ENCODE measurements around the gene ITIH3.

The ITIH3 gene

DNA sequence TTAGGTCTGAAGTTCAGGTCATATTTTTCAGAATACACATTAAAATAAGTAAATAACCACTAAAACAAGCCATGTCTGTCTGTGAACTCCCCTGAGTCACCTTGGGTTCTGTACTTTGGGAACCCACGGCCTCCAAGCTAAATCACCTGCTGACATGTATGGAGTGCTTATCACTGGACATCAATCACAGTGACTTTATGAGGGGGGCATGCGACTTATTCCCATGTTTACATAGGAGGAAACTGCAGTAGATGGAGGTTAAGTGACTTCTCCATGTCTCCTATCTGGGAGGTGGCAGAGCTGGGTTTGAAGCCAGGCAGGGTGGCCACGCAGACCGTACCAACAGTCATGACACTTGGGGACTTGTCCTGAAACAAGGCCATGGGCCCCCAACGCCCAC lies 27.8 kb downstream of the ITIH3 start:
- no peak for DNase-seq (ENCODE audit: extremely low read depth in 1 of 2, low read depth in 1 of 2)

DNA sequence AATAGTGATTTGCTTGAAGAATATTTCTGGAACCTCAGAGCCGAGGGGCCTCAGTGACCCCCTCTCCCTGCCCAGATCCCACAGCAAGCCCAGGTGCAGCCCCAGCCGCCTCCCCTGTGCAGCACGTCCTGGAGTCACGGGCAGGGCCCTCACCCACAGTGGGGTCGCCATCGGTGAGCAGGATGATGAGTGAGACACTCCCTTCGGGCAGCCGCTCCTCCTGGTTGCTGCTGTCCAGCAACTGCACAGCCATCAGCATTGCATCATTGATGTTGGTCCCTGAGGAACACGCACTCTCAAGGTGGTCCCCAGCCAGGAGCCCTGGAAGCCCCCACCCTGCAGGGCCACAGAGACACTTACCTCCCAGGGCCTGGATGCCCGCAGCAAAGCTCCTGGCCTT lies 29.4 kb downstream of the ITIH3 start:
- DNase-seq (ENCODE audit: extremely low read depth in 1 of 2, low read depth in 1 of 2), result no peak

DNA sequence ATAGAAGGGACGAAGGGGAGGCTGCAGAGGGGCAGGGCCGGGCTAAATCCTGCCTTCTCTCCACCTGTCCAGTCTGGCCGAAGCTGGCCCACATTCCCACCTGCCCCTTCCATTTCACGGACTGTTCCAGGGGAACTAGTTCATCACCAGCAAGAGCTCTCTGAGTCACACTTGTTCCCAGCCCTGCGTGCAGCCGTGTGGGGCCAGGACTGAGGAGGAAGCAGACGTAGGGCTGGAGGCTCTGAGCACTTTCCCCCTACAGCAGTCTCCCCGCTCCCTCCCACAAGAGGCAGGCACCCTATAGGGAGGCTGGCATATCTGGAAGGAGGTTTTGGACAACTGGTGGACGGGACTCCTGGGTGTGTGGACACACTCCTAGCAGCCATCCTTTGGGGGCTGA lies 32.8 kb downstream of the ITIH3 start:
- no peak for DNase-seq (ENCODE audit: extremely low read depth in 1 of 2, low read depth in 1 of 2)

DNA sequence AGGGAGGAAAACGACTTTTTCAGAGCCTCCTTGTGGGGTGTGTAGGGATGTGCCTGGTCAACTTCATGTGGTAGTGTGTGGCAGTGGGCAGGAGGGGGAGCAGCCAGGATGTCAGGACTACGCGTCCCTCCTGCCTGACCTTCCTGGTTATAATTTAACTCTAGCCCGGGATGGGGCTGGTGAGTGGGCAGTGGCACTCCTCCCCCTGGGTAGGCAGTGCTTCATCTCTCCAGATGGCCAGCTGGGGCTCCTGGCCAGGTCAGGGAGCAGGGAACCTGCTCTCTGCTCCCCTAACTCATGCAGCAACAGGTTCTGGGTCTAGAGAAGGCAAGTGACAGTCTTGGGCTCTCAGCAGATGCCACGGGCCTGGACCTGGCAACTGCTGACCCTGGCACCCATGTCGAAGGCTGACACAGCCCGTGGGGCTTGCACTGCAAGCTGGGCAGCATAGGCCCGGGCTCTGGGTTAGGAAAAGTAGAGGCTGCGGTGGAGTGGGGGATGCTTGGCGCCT lies 33.3 kb downstream of the ITIH3 start:
- DNase-seq (ENCODE audit: extremely low read depth in 1 of 2, low read depth in 1 of 2), result no peak

DNA sequence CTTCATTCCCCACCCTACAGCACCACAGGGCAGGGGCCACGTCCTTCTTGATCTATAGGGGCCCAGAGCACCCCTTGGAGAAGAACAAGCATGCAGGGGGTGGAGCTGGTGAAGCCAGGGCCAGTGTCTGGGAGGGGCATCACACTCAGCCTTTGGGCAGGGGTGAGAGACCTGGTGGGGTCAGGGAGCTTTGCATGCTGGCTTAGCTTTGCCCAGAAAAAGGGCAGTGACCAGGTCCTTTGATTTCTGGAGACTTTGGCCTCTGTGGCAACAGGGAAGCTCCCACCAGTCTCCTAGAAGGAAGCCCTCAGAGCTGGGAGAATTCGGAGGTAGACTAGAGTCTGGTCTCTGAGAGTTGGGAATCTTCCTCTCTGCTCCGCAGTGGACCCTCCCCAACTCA lies 34.9 kb downstream of the ITIH3 start:
- DNase-seq (ENCODE audit: extremely low read depth in 1 of 2, low read depth in 1 of 2), result no peak

DNA sequence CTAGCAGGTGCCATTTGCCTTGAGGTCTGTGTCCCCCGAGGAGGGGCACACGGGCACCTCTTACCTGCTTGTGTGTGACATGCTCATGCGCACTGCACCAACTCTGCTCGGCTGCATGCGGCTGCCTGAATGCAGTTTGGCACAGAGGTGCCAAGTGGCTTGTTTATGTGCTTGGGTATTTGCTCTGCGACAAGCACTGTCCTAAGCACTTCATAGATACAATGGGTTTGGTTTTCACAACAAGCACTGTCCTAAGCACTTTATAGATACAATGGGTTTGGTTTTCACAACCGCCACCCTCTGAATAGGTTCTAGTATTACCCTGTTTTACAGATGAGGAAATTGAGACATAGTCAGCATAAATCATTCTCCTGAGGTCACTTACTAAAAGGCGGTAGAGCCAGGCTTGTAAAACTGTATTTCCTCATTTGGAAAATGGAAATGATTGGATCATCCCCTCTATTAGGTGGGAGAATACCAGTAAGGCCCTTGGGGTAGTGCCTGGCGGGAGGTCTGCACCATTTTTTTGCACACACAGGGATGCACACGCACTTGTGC lies 35.4 kb downstream of the ITIH3 start:
- no peak for DNase-seq (ENCODE audit: extremely low read depth in 1 of 2, low read depth in 1 of 2)

DNA sequence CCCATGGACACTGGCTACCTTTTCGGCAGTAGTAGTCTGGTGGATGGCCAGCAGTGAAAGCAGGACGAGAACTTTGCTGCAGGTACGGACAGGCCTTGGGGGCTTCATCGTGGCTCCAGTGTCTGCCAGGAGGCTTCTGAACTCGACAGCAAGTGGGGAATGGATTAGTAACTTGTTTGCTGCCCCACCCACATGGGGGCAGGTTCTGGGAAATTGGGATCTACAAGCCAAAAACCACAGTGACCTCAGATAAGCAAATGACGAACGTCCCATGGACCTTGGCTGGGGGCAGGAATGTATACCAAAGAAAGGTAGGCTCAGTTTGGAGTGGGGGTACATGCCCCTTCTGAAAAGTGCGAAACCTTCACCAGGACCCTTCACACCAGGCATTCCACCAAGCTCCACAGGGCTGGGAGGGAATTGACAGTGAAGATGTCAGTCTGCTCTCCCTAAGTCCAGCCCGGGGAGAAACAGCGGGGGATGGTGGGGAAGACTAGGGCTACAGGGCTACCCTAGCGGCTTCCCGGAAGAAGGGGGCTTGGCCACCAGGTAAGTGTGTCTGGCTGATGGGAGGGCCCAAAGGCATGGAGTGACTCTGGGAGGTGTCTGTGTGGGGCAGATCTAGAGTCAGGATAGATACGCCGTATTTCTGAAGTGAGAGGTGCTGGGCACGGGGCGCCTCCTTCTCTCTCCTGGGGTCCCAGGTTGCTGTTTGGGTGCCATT lies 36.1 kb downstream of the ITIH3 start, which contains the start of gene ITIH4:
ITIH4 (minus strand) TSS at position 138 of the 724 bp plus-strand sequence; CDS start at position 108, 30 bp downstream.
- DNase-seq (ENCODE audit: extremely low read depth in 1 of 2, low read depth in 1 of 2), result no peak

DNA sequence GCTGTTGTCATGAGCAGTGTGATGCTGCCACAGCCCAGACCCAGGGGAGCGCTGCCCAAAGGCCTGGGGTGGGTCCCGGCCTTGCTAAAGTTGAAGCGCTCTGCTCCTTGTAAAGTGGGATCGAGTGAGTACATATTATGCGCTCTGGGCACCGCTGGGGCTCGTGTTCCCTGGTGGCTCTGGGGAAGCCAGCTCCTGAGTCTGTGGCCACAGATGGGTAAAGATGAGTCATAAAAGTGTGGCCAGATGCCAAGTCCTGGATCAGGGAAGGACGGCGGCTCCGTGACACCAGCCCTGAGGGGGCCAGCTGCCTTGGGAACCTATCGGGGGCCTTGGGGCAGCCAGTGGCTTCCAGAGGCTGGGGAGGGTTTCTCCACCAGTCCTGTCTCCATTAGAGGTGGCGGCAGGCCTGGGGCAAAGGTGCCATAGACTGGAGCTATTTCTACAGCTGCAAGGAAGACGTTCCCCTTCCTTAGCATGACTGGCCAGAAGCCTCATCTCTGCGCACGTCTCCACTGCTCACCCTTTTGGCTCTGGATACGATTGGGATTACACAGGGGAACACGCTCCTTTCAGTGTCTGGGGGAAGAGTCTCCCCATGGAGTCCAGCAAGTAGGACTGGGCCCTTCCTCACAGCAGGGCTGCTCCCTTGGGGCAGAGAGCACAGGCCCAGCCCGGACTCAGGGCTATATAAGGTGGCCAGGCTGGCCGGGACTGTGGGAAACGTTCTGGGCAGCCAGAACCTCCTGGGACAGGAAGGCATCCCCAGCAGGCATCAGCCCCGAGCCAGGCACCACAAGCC lies 37.1 kb downstream of the ITIH3 start:
- no peak for DNase-seq (ENCODE audit: extremely low read depth in 1 of 2, low read depth in 1 of 2)

DNA sequence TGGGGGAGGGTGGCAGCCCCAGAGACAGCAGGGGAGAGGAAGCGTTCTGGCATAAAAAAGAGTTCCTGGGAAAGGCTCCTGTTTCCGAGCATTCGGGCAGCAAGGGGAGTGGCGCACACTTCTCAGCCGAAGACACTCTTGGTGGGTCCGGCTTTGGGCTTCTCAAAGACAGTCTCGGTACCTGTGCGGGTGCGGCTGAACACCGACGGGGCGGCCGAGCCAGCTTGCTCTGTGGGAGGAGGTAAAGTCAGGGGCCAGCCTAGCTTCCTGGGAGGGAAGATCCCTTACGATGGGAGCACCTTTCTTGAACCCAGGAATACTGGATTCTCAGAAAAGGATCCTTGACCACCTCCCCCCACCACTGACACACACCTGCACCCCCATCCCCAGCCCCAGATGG lies 38.6 kb downstream of the ITIH3 start:
- no peak for DNase-seq (ENCODE audit: extremely low read depth in 1 of 2, low read depth in 1 of 2)

DNA sequence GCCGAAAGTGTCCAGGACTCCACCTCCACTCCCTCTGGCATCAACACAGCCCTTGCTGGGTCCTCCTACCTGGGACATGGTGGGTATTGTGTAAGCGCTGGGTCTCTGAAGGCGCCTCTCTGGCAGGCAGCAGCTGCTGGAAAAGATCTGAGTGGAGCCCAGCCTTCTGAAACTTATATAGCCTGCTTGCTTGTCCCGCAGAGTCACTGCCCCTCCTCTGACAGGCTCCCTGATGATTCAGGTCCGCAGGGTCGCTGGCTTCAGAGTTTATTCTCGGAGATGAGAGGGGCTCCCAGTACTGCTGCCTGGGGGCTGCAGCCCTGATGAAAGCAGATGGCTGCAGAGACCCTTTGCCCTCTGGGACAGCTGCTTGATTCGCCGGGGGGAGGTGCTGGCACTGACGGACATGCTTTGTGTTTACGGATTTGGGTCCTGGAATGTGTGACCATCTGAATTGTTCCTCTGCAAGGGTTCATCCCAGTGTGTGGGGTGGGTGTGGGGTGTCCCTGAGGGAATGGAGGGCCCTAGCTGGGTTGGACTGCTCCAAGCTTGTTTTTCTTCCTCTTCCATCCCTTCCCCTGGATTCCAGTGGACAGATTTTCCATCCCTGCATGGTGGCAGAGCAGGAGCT lies 40.4 kb downstream of the ITIH3 start, which contains the start of gene MUSTN1:
MUSTN1 (minus strand) TSS at position 149 of the 631 bp plus-strand sequence; CDS start at position 78, 71 bp downstream.
- no peak for DNase-seq (ENCODE audit: extremely low read depth in 1 of 2, low read depth in 1 of 2)

DNA sequence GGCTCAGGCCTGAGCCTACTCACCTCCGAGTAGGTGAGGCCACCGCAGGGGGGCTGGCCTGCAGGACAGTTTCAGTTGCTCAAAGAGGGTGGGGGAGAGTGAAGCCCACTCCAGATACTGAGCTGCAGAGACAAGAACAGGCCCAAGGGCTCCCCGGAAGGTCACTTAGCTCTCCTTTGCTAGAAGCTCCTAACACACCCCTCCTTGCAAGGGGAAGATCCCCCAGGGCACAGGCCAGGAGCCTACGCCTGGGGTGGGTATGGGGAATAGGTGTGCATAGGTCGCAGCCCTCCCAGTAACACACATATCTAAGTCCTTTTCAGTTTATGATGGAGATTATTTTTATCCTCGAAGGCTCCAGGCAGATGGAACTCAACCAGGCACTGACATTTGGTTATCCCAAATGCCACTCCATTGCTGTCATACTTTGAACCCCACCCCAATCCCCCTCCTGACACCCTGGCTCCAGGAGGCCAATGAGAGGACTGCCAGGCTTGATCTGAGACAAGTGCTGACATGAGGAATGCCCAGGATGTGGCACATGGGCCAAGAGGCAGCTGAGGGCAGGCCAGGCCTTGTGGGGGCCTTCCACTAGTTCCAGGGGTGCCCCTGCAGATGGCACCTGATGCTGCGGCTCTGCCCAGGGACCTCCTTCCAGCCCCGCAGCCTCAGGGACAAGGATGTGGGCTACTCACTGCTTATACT lies 41.3 kb downstream of the ITIH3 start:
- DNase-seq (ENCODE audit: extremely low read depth in 1 of 2, low read depth in 1 of 2), result no peak

DNA sequence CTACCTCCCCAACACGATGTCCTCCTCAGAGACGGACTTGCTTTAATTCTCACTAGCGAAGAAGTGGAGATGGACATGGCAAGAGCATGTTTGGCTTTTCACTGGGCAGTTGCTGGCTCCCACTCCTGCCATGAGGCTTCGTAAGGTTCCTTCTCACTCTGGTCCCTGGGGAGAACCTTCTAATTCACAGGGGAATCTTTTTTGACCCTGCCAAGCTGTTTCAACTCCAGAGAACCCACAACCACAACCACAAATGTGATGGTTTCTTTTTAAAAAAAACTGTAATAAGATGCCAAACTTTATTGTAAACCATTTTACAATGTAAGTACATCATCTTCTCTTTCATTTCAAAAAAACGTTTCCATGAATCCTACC lies 41.9 kb downstream of the ITIH3 start:
- DNase-seq (ENCODE audit: extremely low read depth in 1 of 2, low read depth in 1 of 2), result no peak

DNA sequence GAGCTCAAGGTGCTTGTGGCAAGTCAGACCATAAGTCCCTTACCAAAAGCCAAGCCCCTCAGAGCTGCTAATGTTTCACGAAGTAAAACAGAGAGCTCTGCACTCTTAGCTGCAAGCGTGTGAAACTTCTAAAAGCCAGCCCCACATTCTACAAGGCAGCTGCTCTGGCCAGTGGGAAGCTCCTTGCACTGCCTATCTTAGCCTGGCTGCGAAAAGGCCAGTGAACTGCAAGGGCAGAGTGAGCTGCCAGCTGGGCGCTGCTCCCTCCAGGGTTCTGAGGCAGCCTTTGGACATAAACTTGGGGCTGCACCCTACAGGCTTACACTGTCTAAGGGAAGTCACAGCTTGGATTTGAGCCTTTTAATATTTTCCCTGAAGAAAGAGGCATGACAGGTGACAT lies 42.4 kb downstream of the ITIH3 start:
- no peak for DNase-seq (ENCODE audit: extremely low read depth in 1 of 2, low read depth in 1 of 2)

DNA sequence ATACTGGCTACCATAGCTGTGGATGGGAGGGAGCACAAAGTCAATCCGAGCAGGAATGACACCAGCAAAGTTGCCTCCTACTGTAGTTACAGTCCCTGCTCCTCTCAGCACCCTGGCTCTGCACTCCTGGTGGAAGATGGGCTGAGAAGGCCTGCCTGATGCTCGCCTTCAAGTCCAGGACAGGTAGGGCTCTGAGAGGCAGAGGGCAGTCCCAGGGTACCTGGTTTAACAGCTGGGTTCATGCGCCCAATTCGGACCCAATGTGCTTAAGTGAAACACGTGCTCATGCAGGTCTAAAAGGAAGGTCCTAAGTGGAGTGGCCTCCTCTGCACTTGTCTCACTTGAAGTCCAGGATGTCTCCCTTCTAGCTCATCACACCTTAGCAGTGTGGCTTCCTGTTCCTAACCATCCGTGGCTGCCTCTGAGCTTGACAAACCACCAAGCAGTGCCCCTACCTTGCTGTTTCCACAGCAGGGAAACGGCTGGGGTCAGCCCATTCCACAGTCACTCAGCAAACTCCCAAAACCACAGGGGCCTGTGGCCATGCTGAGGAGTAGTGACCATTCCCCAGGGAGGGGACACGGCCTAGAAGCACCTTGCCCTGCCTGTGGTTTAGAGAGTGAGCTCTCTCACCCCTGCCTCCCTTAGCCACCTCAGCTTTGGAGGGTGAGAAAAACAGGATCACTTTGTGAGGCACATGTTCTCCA lies 44.1 kb downstream of the ITIH3 start:
- no peak for DNase-seq (ENCODE audit: extremely low read depth in 1 of 2, low read depth in 1 of 2)

DNA sequence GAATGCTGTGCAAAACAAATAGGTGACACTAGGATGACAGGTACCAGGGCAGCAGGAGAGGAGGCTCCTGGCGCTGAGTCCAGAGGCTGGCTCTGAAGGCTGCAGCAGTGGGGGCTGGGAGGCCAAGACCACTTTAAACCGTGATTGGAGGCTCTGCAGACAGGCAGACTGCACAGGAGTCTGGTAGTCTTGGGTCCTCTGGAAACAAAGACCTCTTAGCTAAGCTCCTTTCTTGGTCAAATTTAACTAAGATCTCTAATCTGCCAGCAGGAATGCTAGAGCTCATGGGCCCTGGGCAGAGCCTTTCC lies 44.6 kb downstream of the ITIH3 start:
- DNase-seq (ENCODE audit: extremely low read depth in 1 of 2, low read depth in 1 of 2), result no peak

DNA sequence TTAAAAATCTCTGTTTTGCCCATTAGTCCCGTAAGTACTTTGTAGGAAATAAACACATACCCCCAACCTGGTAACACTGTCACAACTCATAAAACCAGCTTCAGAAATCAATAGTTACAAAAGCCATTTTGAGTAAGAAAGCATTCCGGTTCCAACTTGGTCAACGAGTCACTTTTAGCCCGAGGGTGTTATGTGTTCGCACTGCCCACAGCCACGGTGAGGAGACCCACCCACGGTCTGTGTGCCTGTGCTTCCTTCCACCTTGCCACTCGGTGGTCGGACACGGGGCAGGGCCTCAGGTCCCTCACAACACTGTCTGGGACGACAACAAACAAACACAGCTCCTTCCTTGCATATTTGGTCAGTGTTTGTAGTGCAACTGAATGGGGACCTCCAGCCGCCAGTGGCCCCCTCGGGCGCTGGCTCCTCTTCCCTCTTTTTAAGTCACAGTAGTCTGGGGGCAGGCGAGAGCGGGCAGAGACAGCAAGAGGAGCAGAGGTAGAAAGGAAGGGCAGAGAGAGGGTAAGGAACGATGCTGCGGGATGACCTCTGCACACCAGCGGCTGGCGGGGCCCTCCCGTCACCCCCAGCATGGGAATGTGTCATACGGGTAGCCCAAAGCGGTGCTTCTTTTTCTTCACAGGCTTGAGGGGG lies 45.4 kb downstream of the ITIH3 start:
- DNase-seq (ENCODE audit: extremely low read depth in 1 of 2, low read depth in 1 of 2), result no peak

DNA sequence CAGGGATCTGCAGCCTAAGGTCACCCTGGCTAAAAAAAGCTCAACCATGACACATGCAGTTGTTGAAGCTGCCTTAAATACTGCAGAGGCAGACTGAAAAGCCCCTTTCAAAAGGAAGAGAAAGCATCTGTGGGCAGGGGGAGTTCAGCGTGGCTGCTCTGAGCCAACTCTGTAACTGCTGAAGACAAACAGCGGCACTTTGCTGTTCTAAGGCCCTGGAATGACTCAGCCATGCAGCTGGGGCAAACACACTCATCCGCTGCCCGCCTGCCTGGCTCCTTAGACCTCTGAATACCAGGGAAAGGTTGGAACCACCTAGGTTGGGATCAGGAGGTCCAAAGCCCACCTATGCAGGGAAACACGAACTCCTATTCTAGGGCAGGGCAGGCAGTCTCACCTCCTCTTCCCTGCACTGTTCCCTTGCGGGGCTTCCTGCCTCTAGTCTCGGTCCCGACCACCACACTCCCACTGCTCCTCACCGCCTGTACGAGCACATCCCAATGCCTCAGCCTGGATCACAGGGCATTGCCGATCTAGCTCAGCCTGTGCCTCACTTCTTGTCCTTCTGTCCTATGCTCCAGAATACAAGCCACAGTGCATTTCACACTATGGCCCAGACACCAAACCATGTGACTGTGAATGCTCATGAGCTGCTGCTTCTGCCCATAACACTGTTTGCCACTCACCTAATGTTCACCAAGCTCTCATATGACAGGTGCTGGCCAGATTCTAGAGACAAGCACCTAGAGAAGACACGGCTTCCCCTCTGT lies 46.8 kb downstream of the ITIH3 start:
- DNase-seq (ENCODE audit: extremely low read depth in 1 of 2, low read depth in 1 of 2), result no peak

DNA sequence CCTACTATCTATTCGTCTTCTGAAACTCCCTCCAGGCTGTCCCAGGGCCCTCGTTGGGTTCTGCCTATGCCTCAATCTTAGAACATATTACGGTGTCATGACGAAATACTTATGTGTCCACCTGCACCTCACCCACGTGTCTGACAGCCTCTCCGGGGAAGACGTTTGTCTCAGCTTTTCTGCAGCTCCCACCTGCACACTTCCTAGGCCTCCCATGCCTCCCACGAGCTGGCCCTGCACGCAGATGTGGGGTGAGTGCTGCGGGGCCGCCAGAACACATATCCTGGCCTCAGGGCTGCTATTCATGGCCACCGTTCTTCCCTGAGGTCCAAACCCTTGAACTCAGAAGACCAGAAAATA lies 47.4 kb downstream of the ITIH3 start:
- no peak for DNase-seq (ENCODE audit: extremely low read depth in 1 of 2, low read depth in 1 of 2)

DNA sequence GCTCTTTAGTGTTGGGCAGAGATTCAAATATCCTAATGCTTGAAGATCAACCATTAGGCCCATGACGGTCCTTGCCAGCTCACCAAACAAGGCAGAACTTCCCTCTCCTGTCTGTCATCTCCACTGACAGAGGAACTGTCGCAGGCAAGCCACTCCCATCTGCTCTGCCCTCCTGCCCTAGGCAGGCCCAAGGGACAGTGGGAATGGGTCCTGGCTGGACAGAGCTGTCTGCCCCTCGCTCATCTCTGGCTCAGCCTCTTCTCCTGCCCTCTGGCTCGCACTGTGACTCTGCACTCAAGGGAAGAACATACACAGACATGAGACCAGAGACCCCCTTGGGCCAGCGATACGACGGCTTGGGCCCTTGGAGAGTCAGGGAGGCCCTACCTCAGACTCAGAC lies 47.8 kb downstream of the ITIH3 start:
- no peak for DNase-seq (ENCODE audit: extremely low read depth in 1 of 2, low read depth in 1 of 2)

Measured in stimulated activated CD8-positive, alpha-beta memory T cell treated with anti-CD3 and anti-CD28 coated beads, Interleukin-7, amount 100 ng/mL, for 48 hours (primary cell).